Central memory CD4-positive, alpha-beta T cell (primary cell): ENCODE results near the gene CHPF.

Source experiments
- DNase-seq: peaks from one replicate; pipeline ENCODE4 v3.0.0; 2022

CHPF gene

DNA sequence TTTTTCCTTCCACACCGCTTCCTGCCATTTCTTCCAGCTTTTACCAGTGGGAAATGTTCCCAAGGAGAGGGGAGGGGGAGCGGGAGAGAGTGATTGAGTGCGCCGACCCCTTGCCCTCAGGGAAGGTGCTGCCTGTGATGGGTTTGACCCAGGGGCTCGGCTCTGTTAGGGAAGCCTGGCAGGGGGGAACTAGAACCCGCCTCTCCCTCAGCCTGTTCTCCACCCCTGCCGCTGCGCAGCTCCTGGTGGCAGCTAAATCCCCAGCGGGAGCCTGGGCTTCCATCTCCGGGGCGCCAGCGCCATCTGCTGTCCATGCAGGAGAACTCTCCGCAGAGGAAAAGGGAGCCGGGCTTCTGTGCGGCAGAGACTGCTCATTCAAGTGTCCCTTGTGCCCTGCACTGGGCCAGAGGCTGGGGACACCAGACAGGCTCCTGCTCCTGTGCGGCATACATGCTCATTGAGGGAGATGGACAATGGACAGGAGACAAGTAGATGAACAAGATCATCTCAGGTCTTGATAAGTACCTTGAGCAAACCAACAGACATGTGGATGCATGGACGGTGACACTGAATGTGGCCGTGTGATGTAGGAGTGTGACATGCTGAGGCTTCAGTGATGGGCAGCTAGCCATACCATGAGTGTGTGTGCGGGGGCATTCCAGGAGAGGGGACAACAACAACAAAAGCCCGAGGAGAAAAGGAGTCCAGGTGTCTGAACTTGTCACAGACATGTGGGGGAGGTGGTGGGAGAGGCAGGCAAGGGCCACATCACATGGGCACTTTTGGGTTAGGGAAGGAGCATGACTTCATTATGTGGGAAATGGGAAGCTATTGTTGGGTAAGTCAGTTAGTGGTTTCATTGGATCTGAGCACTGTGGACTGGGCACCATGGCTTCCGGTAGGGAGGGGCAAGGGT is 13.3 kb downstream of the CHPF start:
- DNase-seq: peak; percentile 79

DNA sequence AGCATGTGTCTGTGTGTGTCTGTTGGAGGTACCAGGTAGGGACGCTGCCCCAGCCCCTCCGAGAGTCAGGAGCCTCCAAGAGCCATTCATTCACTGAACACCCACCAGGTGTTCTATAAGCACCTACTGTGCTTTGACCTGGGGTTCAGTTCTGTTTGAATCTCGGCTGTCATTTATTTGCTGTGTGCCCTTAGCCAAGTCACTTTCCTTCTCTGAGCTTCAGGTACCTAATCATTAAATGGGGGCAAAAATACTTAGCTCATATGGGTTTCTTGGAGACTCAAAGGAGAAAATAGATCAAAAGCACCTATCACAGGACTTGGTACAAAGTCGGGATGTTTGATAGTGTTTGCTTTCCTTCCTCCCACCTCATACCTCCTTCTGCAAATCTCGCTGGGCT is 16.1 kb downstream of the CHPF start:
- DNase-seq: no peak

DNA sequence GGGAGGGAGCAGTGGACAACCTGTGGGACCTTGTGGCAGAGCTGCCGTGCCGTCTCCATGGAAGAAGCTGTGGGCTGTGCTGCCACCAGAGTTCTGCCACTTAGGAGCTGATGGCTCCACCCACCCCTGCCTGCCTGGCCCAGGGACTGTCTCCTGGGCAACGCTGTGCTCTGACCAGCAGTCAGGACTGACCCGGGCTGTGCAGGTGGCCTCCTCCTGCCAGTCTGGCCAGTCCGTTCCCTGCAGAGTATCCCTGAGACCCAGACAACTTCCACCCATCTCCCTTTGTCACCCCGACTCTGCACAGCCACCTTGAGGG is 16.6 kb downstream of the CHPF start:
- no peak for DNase-seq

DNA sequence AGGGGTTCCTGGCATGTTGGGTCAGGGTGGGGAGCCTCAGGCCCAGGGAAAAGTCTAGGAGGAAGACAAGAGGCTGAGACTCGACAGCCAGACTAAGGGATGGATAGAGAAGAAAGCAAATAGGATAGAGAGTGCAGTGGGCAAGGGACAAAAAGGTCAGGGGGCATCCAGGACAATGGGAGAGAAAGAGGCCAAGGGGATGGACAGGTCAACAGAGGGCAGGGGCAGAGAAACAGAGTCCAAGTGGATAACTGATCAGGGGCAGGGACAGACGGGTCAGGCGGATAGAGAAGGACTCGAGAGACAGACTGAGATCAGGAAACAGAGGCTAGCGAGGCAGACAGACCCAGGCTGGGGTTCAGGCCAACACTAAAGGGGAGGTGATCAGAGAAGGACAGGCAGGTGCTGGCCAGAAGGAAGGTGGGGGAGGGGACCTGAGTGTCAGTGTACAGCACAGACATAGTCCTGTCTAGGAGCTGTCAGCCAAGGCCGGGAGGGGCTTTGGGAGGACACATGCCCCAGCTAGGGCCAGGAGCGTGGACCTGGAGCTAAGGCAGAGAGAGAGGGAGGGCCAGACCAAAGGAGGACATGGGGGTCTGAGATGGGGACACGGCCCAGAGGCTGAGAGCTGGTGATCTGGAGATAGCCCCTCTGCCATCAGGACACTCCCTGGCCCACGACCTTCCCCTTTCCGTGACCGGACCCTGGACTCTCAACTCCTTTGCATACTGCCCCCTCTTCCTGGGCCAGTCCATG is 17.1 kb downstream of the CHPF start:
- no peak for DNase-seq

DNA sequence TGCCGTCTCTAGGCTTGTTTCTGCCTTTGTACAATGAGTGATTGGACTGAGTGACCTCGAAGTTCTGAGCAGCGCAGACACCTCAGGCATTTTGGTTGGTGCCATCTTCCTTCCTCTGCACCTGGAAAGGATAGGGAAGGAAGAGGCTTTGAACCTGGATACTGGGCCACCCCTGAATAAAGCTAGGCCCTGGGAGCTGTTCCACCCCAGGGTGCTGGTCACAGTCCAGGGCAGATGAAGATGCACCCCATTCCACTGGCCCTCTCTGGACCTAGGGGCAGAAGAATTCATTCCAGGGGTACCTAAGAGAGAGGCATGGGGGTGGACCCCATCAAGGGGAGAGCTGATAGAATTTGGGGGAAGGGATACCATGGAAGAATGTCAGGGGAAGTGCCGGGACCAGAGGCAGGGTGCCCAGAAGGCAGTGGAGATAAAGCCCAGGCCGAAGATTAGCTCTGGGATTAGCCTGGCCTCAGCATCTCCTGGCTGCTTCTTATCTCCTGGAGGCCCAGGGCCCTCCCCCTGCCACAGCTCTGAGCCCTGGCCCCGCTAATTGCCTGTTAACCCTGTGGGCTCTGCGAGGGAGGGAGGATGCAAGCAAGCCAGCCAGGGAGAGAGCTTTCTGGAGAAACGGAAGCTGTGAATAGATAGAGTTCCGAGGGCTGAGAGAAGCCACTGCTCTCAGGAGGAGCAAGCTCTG is 17.9 kb downstream of the CHPF start:
- DNase-seq: no peak

DNA sequence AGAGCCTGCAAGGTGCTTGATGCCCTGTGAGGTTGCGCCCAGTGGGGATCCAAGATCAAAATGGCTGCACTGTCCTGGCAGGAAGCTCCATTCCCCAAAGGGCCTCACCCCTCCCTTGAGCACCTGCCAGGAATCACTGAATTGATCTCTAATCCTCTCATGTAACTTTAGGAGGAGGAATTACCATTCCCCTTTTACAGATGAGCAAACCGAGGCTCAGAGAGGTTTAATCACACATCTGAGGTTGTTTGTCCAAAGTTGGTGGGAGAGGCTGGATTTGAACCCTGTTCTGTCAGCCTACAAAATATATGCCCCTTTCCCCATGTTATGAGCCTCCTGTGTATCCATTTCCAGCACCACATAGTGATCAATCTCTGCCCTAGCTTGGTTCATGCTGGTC is 18.8 kb downstream of the CHPF start:
- no peak for DNase-seq

DNA sequence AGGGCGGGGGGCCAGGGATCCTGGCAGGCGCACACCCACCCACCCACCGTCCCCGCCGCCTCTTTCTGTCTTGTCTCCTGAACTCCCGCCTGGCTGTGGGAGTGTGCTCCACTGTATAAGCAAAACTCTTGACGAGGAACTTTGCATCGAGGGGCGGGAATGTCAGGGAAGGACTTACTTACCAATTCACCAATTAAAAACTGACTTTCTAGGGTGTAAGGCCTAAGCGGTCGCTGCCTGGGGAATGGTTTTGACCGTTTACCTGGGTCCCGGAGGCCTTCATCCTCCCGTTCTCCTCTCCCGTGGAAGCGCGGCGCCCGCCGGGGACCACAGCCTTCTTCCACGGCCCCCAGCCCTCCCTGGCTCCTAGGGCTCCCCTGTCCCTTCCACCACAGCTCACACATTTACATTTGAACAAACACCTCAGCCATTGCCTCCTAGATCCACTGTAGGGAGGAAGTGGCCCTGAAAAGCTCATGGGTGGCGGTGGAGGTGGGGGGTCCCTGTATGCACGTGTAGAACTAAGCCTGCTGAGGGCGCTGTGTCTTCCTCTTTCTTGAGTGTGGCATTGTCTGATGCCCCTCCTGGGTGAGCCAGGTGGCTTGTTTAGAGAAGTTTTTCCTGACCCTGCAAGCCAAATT is 20.5 kb downstream of the CHPF start:
- no peak for DNase-seq

DNA sequence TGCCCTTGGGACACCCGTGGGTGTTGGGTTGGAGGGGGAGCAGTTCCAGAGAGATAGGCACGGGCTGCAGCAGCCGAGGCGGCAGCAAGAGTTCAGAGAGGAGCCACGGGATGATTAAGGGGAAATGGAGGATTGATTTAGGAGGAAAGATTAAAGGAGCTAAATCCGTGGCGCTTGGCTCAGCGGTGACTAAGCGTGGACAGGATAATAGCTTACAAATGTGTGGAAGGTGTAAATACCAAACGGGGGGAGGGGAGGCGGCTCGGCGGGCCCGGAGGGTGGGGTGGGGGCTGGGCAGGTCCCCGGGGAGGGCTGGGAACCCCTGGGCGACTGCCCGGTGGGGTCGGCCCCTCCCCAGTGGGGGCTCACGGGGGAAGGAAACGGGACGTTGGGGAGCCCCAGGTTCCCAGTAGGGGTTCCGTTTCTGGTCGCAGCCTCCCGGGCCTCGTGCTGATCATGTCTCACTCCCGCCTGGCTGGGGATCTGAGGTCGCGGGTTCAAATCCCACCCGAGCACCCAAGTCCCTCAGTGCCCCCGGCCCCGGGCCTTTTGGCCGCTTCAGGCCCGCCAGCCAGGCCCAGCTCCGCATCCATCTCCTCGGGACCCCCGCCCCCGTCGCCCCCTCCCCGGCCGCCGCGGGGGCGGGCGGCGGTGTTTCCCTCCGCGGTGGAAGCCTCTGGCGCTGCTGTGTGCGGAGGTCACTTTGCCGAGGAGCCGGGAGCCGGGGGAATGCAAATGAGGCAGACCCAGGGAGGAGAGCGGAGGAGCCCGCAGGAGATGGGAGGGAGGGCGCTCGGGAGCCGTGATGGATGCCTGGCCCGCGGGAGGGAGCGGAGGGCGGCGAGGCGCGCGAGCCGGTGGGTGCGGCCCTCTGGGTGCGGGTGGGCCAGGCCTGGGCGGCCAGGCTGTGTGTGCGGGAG is 21.2 kb downstream of the CHPF start:
- no peak for DNase-seq

DNA sequence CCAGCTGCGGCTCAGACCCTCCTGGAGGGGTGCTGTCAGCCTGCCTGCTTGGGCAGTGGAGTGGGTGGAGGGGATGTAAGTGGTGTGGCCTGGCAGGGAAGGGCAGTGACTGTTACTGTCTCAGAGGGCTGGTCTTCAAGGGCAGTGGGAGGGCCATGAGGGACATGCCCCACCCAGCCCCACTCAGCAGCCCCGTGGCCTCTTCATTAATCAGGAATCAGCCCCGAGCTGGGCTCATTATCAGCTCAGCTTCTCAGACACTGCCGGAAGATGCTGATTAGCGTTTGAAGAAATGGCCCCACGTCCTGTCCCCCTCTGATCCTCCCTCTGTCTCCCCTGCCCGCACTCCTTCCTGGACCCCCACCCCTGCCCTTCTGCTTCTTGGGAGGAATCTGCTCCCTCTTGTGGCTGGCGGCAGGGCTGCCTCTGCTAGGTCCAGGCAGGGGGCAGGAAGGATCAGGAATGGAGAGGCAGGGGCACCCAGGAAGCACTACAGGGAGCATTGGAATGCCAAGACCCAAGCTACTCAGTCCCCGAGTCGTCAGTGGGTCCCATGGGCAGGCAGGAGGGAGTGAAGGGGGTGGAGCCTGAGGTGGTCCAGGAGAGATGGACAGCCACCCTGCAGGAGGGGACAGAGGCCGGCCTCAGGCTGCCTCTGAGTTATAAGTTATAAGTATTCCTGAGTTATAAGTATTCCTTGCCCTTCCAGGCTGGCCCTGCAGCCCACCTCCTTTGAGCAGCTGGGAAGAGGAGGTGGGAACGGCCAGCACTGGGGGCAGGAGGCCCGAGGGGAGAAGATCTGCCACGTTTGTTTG is 22.3 kb downstream of the CHPF start:
- DNase-seq: no peak

DNA sequence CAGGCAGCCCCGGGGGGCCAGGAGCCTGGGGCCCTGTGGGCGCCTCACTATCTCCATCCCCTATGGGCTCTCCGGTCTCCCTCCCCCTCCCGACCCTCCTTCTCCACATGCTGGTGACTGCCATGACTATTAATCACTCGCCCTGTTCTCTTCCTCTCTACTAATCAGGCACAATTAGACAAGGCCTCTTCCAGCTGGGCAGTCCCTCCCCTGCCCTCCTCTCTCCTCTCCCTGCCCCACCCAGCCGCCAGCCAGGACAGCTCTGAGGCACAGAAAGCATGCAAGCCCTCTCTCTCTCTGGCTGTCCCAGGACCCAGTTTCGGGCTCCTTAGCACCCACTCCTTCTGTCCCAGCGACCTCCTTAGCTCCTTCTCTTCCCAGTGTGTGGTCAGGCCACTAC is 23.5 kb downstream of the CHPF start:
- no peak for DNase-seq

DNA sequence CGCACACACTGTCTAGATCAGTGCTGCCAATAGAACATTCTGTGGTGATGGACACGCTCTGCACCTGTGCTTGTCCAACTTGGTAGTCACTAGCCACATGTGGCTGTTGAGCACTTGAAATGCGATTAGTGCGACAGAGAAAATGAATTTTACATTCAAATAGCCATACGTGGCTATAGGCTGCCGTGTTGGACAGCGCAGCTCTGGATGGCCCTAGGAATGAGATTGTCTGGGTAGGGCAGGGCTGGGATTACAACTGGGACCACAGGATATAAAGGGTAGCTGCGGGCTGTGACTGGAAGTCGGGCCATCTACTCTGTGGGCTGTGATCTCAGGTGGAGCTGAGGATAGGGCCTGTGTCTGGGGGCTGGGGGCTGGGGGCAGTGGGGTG is 24.1 kb downstream of the CHPF start:
- no peak for DNase-seq

DNA sequence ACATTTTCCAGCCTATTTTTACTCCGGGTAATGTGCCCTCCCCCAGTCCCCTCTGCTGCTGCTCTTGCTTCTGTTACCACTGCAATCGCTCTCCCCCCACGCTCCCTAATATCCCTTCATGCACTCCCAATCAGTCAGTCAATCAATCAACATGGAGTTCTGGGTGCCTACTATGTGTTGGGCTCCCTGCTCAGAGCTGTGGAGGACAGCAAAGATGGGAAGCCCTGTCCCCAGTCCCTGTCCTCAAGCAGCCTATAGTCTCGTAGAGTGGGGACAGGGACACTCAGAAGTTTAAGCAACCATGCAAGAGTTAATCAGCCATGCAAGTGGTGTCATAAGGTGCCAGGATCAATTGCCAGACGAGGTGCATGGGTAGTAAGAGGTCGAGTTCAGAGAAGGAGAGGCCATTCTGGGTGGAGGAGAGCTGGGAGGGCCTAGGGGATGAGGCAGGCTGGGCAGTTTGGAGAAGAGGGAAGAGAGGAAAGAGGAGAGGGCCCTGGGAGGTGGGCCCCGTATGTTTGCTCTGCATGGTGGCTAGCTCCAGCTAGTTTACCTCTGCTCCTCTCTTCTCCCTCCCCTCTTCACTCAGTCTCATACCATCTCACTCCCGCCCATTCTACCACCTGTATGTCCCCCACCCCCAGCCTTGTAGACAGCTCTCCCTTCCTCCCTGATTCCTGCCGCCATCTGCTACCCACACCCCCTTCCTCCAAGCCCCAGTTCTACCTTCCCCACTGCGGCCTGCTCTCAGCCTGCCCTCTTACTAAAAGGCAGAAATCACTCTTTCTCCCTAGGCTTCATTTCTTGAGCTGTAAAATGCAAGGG is 25.4 kb downstream of the CHPF start:
- DNase-seq: no peak

DNA sequence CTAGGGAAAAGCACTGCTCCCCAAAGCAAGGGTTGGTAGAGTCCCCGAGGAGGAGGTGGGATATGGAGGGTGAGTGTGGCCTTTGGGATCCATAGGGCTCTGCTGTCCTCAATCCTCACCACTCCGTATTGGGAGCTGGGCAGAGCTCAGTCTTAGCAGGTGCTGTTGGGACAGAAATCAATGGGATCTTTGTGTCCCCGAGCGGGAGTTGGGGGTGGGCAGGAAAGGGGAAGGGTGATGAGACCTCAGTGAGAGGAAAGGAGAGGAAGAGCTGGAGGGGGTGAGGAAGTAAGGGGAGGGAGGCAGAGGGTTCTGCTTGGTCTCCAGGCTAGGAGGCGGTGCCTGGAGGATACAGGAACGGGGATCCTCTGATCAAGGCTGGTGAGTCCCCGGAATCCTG is 26.7 kb downstream of the CHPF start:
- no peak for DNase-seq

DNA sequence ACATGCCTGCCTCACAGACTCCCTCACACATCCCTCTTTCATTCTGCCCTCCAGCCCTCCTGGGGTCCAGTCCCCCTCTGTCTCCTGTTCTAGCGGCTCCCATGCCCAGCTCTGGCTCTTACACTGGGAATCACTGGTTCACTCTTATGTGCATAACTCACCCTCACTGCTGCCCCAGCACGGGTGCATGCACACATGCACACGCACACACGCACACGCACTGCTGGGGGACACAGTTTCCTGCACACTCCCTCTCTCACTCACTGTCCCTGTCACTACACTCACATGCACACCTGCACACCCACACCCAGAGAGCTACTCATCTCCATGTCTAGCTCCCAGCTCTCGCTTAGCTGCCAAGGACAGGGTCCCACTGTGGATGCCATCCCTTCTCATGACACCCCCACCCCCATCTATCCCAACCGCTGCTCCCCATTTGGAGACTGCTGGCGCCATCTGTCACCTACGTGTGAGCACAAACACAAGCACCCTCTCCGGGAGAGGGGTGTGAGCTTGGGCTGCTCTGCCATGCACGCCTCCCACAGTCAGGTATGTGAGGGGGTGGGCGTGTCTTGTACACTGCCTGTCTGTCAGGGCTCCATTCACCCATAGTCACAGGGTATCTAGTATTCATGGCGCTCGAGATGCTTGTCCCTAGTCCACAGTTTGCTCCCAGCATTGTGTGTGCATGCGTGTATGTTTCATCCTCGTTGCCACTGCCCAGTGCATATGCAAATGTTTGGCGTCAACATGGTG is 27.6 kb downstream of the CHPF start:
- DNase-seq: no peak

DNA sequence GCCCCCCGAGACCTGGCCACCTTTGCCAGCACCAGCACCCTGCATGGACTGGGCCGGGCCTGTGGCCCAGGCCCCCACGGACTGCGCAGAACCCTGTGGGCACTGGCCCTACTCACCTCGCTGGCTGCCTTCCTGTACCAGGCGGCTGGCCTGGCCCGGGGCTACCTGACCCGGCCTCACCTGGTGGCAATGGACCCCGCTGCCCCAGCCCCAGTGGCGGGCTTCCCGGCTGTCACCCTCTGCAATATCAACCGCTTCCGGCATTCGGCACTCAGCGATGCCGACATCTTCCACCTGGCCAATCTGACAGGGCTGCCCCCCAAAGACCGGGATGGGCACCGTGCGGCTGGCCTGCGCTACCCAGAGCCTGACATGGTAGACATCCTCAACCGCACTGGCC is 28.8 kb downstream of the CHPF start:
- no peak for DNase-seq

DNA sequence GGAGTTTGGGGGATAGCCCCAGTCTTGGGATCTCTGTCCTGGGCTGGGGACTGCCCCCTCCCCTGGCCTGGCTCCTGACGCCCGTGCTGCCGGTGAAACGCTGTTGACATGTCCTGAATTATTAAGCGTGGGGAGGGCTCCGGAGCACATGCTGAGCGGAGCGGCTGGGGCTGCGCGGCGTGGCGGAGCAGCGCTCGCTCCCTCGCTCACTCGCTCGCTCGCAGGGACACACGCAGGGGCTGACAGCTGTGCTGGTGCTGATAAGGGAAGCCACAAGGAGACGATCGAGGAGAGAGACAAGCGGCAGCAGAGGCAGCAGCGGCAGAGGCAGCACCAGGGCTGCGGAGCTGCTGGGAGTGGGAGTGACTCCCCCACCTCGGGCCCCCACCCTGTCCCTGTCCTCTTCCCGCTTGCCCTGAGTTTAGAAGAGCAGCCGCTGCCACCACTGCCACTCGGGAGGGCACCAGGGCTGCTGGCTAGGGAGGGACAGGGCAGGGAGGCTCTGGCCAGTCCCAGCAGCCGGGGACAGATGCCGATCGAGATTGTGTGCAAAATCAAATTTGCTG is 29.3 kb downstream of the CHPF start, which contains the start of gene ASIC4:
TSS of gene ASIC4 (plus strand) at position 287 of the 566 bp plus-strand sequence. CDS start at position 530, 243 bp downstream.
- DNase-seq: no peak

DNA sequence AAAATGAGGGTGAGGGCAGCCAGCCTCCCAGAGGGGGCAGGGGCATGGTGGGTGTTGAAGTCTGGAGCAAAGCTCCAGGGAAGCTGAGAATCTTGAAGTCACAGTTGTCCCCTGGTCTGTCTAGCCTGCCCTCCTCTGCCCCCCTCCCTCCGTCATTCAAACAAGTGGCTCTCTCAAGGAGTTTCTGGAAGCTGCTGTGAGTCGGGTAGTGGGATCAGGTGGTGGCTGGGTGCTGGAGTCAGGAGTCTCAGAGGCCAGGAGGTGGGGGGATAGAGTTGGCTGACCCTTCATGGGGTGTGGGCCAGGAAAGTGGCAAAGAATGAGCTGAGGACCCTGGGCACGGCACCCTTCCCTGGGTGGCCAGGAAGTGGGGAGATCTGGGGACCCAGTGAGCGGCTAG is 29.8 kb downstream of the CHPF start:
- no peak for DNase-seq

DNA sequence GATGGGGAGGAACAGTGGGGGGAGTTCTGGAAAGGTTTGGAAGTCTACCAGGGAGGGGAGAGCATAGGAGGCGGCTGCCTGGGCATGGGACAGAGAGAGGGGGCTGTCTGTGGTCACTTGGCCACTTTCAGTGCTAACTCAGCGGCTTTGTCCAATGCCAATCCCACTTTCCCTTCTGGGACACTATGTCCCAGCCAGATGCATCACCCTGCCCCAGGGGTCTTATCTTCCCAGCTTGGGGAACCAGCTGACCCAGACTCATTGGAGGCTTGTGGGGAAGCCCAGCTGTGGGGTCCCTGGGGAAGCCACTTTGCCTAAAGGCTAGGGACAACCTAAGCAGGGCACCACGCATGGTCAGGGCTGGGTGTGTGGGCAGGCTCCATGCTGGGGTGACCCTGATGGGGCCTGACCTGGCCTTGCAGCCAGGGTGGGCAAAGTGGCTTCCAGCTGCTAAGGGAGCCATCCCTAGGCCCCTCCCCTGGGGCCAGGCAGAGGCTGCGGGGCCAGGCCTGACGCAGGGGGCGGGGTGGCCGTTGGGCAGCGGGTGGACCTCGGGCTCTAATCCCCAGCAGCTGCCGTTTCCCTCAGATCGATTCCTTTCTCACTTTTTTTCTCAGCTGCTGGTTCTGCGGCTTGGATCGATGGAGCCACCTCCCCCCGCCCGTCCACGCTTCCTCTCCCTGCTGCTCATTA is 30.9 kb downstream of the CHPF start:
- no peak for DNase-seq
